Colonic mucosa (tissue), 4 donors: ENCODE measurements around the gene FAM53A. TPM values are rescaled to one million over a fixed set of nuclear protein-coding genes. Genes with fewer than 3 reads are reported as not detected.

Source experiments
- DNase-seq: peaks from one replicate; pipeline ENCODE4 v3.0.0-alpha.2; 2020
- H3K27ac ChIP-seq: fragments of 200-600 bp; one replicate; pipeline ENCODE4 v1.8.0; 2021
- H3K27me3 ChIP-seq: fragments of 200-600 bp; one replicate; pipeline ENCODE4 v1.8.0; 2021
- H3K36me3 ChIP-seq: fragments of 200-600 bp; one replicate; pipeline ENCODE4 v1.8.0; 2021
- H3K4me1 ChIP-seq: fragments of 200-600 bp; one replicate; pipeline ENCODE4 v1.8.0; 2021; ENCODE audit warnings: mild to moderate bottlenecking
- H3K4me3 ChIP-seq: fragments of 200-600 bp; one replicate; pipeline ENCODE4 v1.8.0; 2021
- H3K9ac ChIP-seq, 2 donors: one replicate each; pipeline ENCODE4 v1.7.0; 2013; ENCODE audit warnings: control low read depth in 2 of 2, low read depth in 2 of 2, low read length in 2 of 2
- H3K9me3 ChIP-seq: fragments of 200-600 bp; one replicate; pipeline ENCODE4 v1.8.0; 2021
- CTCF ChIP-seq: fragments of 200-600 bp; IDR thresholded peaks from one replicate; pipeline ENCODE4 v1.8.0; 2022; ENCODE audit warnings: antibody characterized with exemption, mild to moderate bottlenecking
- intact Hi-C: fragments of 100-400 bp; cut with DNase I; formaldehyde crosslinking; loops from one replicate; pipeline ENCODE4 v1.14.1; 2022
- total RNA-seq, 2 donors: library from RNA; stranded (reverse); fragmentation: NEBNext Ultra II Directional in 1 of 2; extraction: Animal tissue kit (Norgen Biotek cat#: 25700) in 1 of 2; gene quantifications; one replicate each; pipeline ENCODE4 v1.2.1, GENCODE V29; 2021
- donor health status: healthy.
- donor health status: DM: no; HTN: no; CAD: no.
- donor health status: DM: no; HTN: no; CAD: no.

Gene FAM53A, protein sequence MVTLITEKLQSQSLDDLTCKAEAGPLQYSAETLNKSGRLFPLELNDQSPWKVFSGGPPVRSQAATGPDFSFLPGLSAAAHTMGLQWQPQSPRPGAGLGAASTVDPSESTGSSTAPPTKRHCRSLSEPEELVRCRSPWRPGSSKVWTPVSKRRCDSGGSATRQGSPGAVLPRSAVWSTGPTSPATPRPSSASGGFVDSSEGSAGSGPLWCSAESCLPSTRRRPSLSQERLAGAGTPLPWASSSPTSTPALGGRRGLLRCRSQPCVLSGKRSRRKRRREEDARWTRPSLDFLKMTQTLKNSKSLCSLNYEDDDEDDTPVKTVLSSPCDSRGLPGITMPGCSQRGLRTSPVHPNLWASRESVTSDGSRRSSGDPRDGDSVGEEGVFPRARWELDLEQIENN
- 1 to 10 TPM in 1 of 2 donors, under 1 TPM in 1; 0.86 to 1.5 TPM for total RNA-seq

GRCh38 chr4:1683736-1684505 is at the start of gene FAM53A:
Gene FAM53A (minus strand): TSS chr4:1684313. CDS start chr4:1668741, 15,572 bp downstream.
- H3K4me1 ChIP-seq, result no peaks in the 10 kb centered on the region
- peak within 1 kb of the TSS; percentile 61 to 76 for H3K9ac ChIP-seq
- no peak for TF ChIP-seq CTCF
- peak; percentile 27 for DNase-seq
- H3K9me3 ChIP-seq, result no peaks in the 10 kb centered on the region
- H3K27me3 ChIP-seq, result no peaks in the 10 kb centered on the region
- peak within 1 kb of the TSS; percentile 57 for H3K27ac ChIP-seq
- intact Hi-C loops, result no loop called here
- no peaks in the 10 kb centered on the region for H3K36me3 ChIP-seq
- peak within 1 kb of the TSS; percentile 71 for H3K4me3 ChIP-seq

DNA sequence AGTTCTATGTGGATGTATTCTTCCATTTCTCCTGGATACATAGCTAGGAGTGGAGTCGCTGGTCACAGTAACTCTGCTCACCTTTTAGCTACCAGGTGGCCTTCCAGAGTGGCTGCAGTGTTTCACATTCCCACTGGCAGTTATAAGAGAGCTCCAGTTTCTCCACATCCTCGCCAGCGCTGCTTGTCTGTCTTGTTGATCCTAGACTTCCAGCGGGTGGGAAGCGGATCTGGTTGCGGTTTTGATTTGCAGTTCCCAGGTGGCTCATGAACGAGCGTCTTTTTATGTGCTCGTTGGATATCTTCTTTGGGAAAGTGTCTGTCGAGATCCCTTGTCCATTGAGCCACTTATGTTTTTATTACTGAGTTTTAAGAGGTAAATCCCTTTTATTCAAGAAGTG is 48.8 kb upstream of the FAM53A start:
- H3K27me3 ChIP-seq, result no peaks in the 10 kb centered on the region
- intact Hi-C loops, result no loop called here
- H3K4me1 ChIP-seq, result no peaks in the 10 kb centered on the region
- no peak overlapping the region for H3K27ac ChIP-seq
- H3K9me3 ChIP-seq, result no peaks in the 10 kb centered on the region
- no peak for TF ChIP-seq CTCF
- no peaks in the 10 kb centered on the region for H3K36me3 ChIP-seq
- DNase-seq, result no peak
- no peak overlapping the region for H3K4me3 ChIP-seq
- H3K9ac ChIP-seq, result no peak overlapping the region

DNA sequence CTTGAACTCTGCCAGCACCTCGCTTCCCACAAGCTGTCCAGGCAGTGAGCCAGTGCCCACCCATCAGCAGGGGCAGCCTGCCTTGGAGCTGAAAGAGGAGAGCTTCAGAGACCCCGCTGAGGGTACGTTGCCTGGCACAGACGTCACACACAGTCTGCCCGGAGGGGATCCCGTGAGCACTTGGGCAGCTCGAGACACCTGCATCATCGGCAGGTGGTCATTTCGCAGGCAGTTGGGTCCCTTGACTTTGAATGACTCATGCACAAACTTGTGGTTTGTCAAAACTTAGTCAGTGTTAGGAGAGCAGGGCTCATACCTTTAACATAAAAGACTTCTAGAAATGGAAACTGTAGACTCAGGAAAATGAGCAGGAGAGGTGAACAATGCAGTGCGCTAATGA is 47.1 kb upstream of the FAM53A start:
- TF ChIP-seq CTCF, result no peak
- no peaks in the 10 kb centered on the region for H3K4me1 ChIP-seq
- intact Hi-C loops, result no loop called here
- H3K27ac ChIP-seq, result no peak overlapping the region
- H3K4me3 ChIP-seq, result no peak overlapping the region
- H3K27me3 ChIP-seq, result no peaks in the 10 kb centered on the region
- H3K36me3 ChIP-seq, result no peaks in the 10 kb centered on the region
- H3K9ac ChIP-seq, result no peak overlapping the region
- DNase-seq, result no peak
- no peaks in the 10 kb centered on the region for H3K9me3 ChIP-seq

DNA sequence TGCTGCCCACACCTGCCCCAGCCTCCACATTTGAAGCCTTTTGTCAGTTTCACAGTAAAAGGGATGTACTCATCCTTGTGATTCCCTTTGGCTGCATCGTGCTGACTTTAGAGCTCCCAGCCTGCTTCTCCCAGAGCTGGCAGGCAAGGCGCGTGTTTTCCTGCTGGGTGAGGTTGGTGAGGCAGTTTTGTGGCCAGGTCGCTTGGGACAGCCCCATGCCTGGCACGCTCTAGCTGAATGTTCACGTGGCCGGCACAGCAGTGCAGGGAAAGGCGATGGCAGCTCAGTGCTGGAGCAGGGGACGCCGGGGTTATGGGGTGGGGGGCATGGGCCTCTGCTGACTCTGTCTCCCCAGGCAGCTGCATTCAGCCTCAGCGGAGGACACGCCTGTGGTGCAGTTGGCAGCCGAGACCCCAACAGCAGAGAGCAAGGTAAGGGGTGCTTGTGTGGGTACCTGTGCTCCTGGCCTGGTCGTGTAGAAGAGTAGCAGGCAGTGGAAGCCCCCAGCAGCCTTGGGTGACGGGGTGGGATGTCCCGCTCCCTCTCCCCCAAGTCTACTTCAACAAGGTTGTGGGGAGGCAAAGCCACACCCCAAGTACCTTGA is 46.5 kb upstream of the FAM53A start:
- no peak overlapping the region for H3K4me3 ChIP-seq
- H3K36me3 ChIP-seq, result no peaks in the 10 kb centered on the region
- TF ChIP-seq CTCF, result no peak
- H3K4me1 ChIP-seq, result no peaks in the 10 kb centered on the region
- H3K27ac ChIP-seq, result no peak overlapping the region
- H3K27me3 ChIP-seq, result no peaks in the 10 kb centered on the region
- DNase-seq, result no peak
- intact Hi-C loops, result no loop called here
- no peak overlapping the region for H3K9ac ChIP-seq
- H3K9me3 ChIP-seq, result no peaks in the 10 kb centered on the region
